Ovary (tissue), 9 donors: ENCODE results near the gene SSMEM1. TPM values are rescaled to one million over a fixed set of nuclear protein-coding genes. Genes with fewer than 3 reads are reported as not detected.

ENCODE experiments used
- DNase-seq, 5 donors: peaks; one replicate each; pipeline ENCODE4 v3.0.0-alpha.2; 2019 to 2020
- H3K27ac ChIP-seq, 2 donors: fragments of 200-600 bp; one replicate each; pipeline versions ENCODE4 v1.5.1 to v1.8.0; 2019 to 2022
- H3K27me3 ChIP-seq: fragments of 200-600 bp; one replicate; pipeline ENCODE4 v1.8.0; 2022
- H3K36me3 ChIP-seq: fragments of 200-600 bp; sonication (generic); one replicate; pipeline ENCODE4 v1.5.1; 2019
- H3K4me1 ChIP-seq: one replicate; pipeline ENCODE4 v1.8.1; 2013; ENCODE audit warnings: mild to moderate bottlenecking, moderate library complexity; ENCODE audit not compliant: insufficient read depth
- H3K4me3 ChIP-seq: fragments of 200-600 bp; sonication (generic); one replicate; pipeline ENCODE4 v1.5.1; 2017
- H3K9me3 ChIP-seq, 2 donors: fragments of 200-600 bp in 1 of 2; sonication (generic) in 1 of 2; one replicate each; pipeline versions ENCODE4 v1.5.1 to v1.8.1; 2013 to 2019; ENCODE audit warnings: mild to moderate bottlenecking in 1 of 2, moderate library complexity in 1 of 2
- CTCF ChIP-seq, 3 donors: fragments of 450-650 bp in 2 of 3; fragments of 200-600 bp in 1 of 3; IDR thresholded peaks; one replicate each; pipeline versions ENCODE4 v1.5.1 to v1.8.0; 2016 to 2022; ENCODE audit warnings: antibody characterized with exemption in 3 of 3, mild to moderate bottlenecking in 1 of 3
- EP300 ChIP-seq: sonication (generic); formaldehyde crosslinking; IDR thresholded peaks from one replicate; pipeline ENCODE4 v1.6.1; 2017; ENCODE audit warnings: antibody characterized with exemption
- POLR2A ChIP-seq: fragments of 450-650 bp; IDR thresholded peaks from one replicate; pipeline ENCODE4 v1.6.1; 2017; ENCODE audit warnings: antibody characterized with exemption, mild to moderate bottlenecking, moderate library complexity
- WGBS, 3 donors: extraction: QIAGEN DNeasy Blood & Tissue Kit in 1 of 3; methylation state at CpG; one replicate each; pipeline versions ENCODE4 v1.1.5 to v1.1.7; 2013 to 2017; 5-methylcytosine and 5-hydroxymethylcytosine counted together
- intact Hi-C, 4 donors: fragments of 100-400 bp; cut with DNase I; formaldehyde crosslinking; loops; one replicate each; pipeline versions ENCODE4 v1.11.0 to v1.15.1; 2022 to 2023
- polyA plus RNA-seq, 2 donors: library from polyadenylated mRNA; stranded (reverse); fragments of 200-250 nt in 1 of 2; fragments of 350-450 nt in 1 of 2; fragmentation: Illumina TruSeq in 1 of 2; extraction: RNeasy Lipid Tissue Mini Kit (QIAGEN cat#74804) in 1 of 2; gene quantifications; one replicate each; pipeline ENCODE4 v1.2.3, GENCODE V29; 2013 to 2014
- total RNA-seq, 7 donors: library from RNA; depleted of rRNA in 2 of 7; stranded (reverse); fragments of >200 nt in 2 of 7; fragmentation: NEBNext Ultra II Directional in 3 of 7; extraction: Animal tissue kit (Norgen Biotek cat#: 25700) in 3 of 7; gene quantifications; one replicate each; pipeline versions ENCODE4 v1.1.0 to v1.2.4, GENCODE V29; 2016 to 2023
- donor health status: DM: no; HTN: no; CAD: no; lungs with moderate emphysema.
- donor health status: DM: no; HTN: no; CAD: no.
- donor health status: Bipolar disorder and iron deficiency.
- donor health status: DM: yes; HTN: yes; CAD: no.
- donor health status: DM: no; HTN: no; CAD: no.
- donor health status: DM: yes; HTN: yes; CAD: no.

SSMEM1 gene
- total and polyA plus RNA-seq, 9 donors = not detected

- no peaks in the 10 kb centered on the region for H3K9me3 ChIP-seq
- peak within 1 kb of the TSS; percentile 55 to 86 for H3K27ac ChIP-seq
- TF ChIP-seq POLR2A (peak; percentile 65), EP300 (no peak)
- WGBS, 3 donors = 10 to 11% (median 10%) methylated on average over 44 of the region's 44 CpGs
- no peaks in the 10 kb centered on the region for H3K36me3 ChIP-seq
- DNase-seq = peak; percentile 95 to 97 (median 96)
- intact Hi-C loops = no loop called here
- H3K4me1 ChIP-seq = no peaks in the 10 kb centered on the region
- H3K27me3 ChIP-seq = no peaks in the 10 kb centered on the region
- H3K4me3 ChIP-seq = peak within 1 kb of the TSS; percentile 75
These were observed 2.3 kb upstream of the SSMEM1 start, which contains the start of gene TMEM209 for GRCh38 chr7:130205084-130205947. Gene TMEM209 (minus strand): TSS chr7:130205406. CDS start chr7:130205375, 31 bp downstream.

- H3K4me1 ChIP-seq = no peaks in the 10 kb centered on the region
- no peak overlapping the region for H3K4me3 ChIP-seq
- intact Hi-C loops = no loop called here
- DNase-seq = no peak
- WGBS, 3 donors = 72 to 78% (median 73%) methylated on average over 5 of the region's 5 CpGs
- H3K27ac ChIP-seq = no peak overlapping the region
- no peaks in the 10 kb centered on the region for H3K36me3 ChIP-seq
- H3K9me3 ChIP-seq = no peaks in the 10 kb centered on the region
- H3K27me3 ChIP-seq = no peaks in the 10 kb centered on the region
- TF ChIP-seq EP300 (no peak), CTCF (IDR thresholded peaks at IDR 0.05) (no peak), POLR2A (no peak)
These were observed 627 bp upstream of the SSMEM1 start for GRCh38 chr7:130207033-130207432.

- Histone ChIP-seq H3K27me3 (no peaks in the 10 kb centered on the region), H3K4me1 (no peaks in the 10 kb centered on the region), H3K9me3 (no peaks in the 10 kb centered on the region), H3K4me3 (no peak overlapping the region), H3K27ac (no peak overlapping the region), H3K36me3 (no peaks in the 10 kb centered on the region)
- intact Hi-C loops = no loop called here
- 76 to 85% (median 82%) methylated on average over 2 of the region's 2 CpGs for WGBS, 3 donors
- no peak for TF ChIP-seq EP300
- TF ChIP-seq CTCF (IDR thresholded peaks at IDR 0.05) = no peak
- TF ChIP-seq POLR2A = no peak
- DNase-seq = no peak
These were observed 856 bp downstream of the SSMEM1 start for GRCh38 chr7:130208516-130208915.

GRCh38 chr7:130210181-130210935 lies 2.7 kb downstream of the SSMEM1 start:
- Histone ChIP-seq H3K4me1 (no peaks in the 10 kb centered on the region), H3K36me3 (no peaks in the 10 kb centered on the region), H3K4me3 (no peak overlapping the region), H3K9me3 (no peaks in the 10 kb centered on the region), H3K27me3 (no peaks in the 10 kb centered on the region), H3K27ac (no peak overlapping the region)
- DNase-seq = no peak
- no peak for TF ChIP-seq EP300
- no peak for TF ChIP-seq POLR2A
- TF ChIP-seq CTCF (IDR thresholded peaks at IDR 0.05) = no peak
- 26 to 51% (median 38%) methylated on average over 5 of the region's 5 CpGs for WGBS, 3 donors
- intact Hi-C loops = no loop called here
